IPS-18c (cell line): ENCODE results near the gene IRF3.
A peak's percentile ranks its signal among the peaks of the same experiment; 100 is the strongest.

Source experiments
- H3K4me3 ChIP-seq: 2 replicates; pipeline ENCODE4 v1.7.0; 2013; ENCODE audit warnings: low read depth, mild to moderate bottlenecking, low read length, moderate library complexity; ENCODE audit not compliant: insufficient read depth
- H3K9me3 ChIP-seq: one replicate; pipeline ENCODE4 v1.6.1; 2013; ENCODE audit warnings: mild to moderate bottlenecking, low read length, moderate library complexity; ENCODE audit not compliant: control insufficient read depth, insufficient read depth

The IRF3 gene

GRCh38 chr19:49689133-49690078 lies 23.7 kb upstream of the IRF3 start, which contains the start of gene ADM5:
Gene ADM5, plus strand, starts transcription at chr19:49689594. Its CDS starts 244 bp downstream, at chr19:49689838.
- Histone ChIP-seq H3K9me3 (peaks cover 2% of the 10 kb centered on the region), H3K4me3 (peak within 1 kb of the TSS; percentile 85)

GRCh38 chr19:49688531-49689132 lies 23.0 kb upstream of the IRF3 start:
- Histone ChIP-seq H3K9me3 (peaks cover 2% of the 10 kb centered on the region), H3K4me3 (no peak overlapping the region; the same call in 1 of the 2 replicates)

- Histone ChIP-seq H3K4me3 (no peak overlapping the region), H3K9me3 (peaks cover 2% of the 10 kb centered on the region)
Measured at GRCh38 chr19:49687566-49688316, 22.1 kb upstream of the IRF3 start.

- H3K4me3 ChIP-seq = no peak overlapping the region
- H3K9me3 ChIP-seq = peaks cover 2% of the 10 kb centered on the region
Measured at GRCh38 chr19:49687150-49687549, 21.5 kb upstream of the IRF3 start.

GRCh38 chr19:49686503-49687088 lies 20.9 kb upstream of the IRF3 start:
- H3K9me3 ChIP-seq = peaks cover 2% of the 10 kb centered on the region
- H3K4me3 ChIP-seq = no peak overlapping the region; the same call in 1 of the 2 replicates

- H3K9me3 ChIP-seq = peaks cover 2% of the 10 kb centered on the region
Measured at GRCh38 chr19:49685845-49686332, 20.2 kb upstream of the IRF3 start.

GRCh38 chr19:49684983-49685553 lies 19.4 kb upstream of the IRF3 start:
- no peak overlapping the region for H3K4me3 ChIP-seq
- peaks cover 2% of the 10 kb centered on the region for H3K9me3 ChIP-seq

More at GRCh38 chr19:49685845-49686332, 20.2 kb upstream of the IRF3 start:
- H3K4me3 ChIP-seq = no peak overlapping the region

- H3K9me3 ChIP-seq = peaks cover 2% of the 10 kb centered on the region
- no peak overlapping the region for H3K4me3 ChIP-seq
Measured at GRCh38 chr19:49684251-49684982, 18.8 kb upstream of the IRF3 start.

- Histone ChIP-seq H3K9me3 (no peaks in the 10 kb centered on the region), H3K4me3 (no peak overlapping the region)
Measured at GRCh38 chr19:49683814-49684250, 18.2 kb upstream of the IRF3 start.

GRCh38 chr19:49682274-49682673 lies 16.6 kb upstream of the IRF3 start:
- H3K9me3 ChIP-seq = peaks cover 2% of the 10 kb centered on the region
- H3K4me3 ChIP-seq = no peak overlapping the region

- Histone ChIP-seq H3K9me3 (peaks cover 2% of the 10 kb centered on the region), H3K4me3 (no peak overlapping the region)
Measured at GRCh38 chr19:49681830-49682229, 16.2 kb upstream of the IRF3 start.

GRCh38 chr19:49680421-49681351 lies 15.0 kb upstream of the IRF3 start:
- peaks cover 2% of the 10 kb centered on the region for H3K9me3 ChIP-seq
- no peak overlapping the region for H3K4me3 ChIP-seq

GRCh38 chr19:49679771-49680413 lies 14.2 kb upstream of the IRF3 start:
- H3K4me3 ChIP-seq = 0 out of 2 replicates have a peak overlapping the region, but pooled peaks have one; percentile 24

GRCh38 chr19:49678985-49679770 lies 13.5 kb upstream of the IRF3 start:
- Histone ChIP-seq H3K4me3 (no peak overlapping the region), H3K9me3 (peaks cover 2% of the 10 kb centered on the region)

More at GRCh38 chr19:49679771-49680413, 14.2 kb upstream of the IRF3 start:
- H3K9me3 ChIP-seq = peaks cover 2% of the 10 kb centered on the region
